ENCODE data around the gene GATD1.

DNA sequence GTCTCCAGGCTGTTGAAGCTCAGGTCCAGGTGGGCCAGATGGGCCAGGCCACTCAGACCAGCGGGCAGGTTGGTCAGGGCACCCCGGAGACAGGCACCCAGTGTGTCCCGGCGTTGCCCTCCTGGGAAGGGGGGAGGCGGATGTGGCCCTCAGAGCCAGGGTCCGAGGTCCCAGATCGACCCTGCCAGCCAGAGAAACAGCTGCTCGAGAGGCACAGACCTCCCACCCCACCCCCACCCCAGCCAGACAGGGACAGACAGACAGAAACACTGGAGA lies 26.1 kb upstream of the GATD1 start:
- TF ChIP-seq, protein P1, sequence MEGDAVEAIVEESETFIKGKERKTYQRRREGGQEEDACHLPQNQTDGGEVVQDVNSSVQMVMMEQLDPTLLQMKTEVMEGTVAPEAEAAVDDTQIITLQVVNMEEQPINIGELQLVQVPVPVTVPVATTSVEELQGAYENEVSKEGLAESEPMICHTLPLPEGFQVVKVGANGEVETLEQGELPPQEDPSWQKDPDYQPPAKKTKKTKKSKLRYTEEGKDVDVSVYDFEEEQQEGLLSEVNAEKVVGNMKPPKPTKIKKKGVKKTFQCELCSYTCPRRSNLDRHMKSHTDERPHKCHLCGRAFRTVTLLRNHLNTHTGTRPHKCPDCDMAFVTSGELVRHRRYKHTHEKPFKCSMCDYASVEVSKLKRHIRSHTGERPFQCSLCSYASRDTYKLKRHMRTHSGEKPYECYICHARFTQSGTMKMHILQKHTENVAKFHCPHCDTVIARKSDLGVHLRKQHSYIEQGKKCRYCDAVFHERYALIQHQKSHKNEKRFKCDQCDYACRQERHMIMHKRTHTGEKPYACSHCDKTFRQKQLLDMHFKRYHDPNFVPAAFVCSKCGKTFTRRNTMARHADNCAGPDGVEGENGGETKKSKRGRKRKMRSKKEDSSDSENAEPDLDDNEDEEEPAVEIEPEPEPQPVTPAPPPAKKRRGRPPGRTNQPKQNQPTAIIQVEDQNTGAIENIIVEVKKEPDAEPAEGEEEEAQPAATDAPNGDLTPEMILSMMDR (IDR thresholded peaks at IDR 0.05; ENCODE audit: poor library complexity, severe bottlenecking): no peak
- TF ChIP-seq, protein P2, sequence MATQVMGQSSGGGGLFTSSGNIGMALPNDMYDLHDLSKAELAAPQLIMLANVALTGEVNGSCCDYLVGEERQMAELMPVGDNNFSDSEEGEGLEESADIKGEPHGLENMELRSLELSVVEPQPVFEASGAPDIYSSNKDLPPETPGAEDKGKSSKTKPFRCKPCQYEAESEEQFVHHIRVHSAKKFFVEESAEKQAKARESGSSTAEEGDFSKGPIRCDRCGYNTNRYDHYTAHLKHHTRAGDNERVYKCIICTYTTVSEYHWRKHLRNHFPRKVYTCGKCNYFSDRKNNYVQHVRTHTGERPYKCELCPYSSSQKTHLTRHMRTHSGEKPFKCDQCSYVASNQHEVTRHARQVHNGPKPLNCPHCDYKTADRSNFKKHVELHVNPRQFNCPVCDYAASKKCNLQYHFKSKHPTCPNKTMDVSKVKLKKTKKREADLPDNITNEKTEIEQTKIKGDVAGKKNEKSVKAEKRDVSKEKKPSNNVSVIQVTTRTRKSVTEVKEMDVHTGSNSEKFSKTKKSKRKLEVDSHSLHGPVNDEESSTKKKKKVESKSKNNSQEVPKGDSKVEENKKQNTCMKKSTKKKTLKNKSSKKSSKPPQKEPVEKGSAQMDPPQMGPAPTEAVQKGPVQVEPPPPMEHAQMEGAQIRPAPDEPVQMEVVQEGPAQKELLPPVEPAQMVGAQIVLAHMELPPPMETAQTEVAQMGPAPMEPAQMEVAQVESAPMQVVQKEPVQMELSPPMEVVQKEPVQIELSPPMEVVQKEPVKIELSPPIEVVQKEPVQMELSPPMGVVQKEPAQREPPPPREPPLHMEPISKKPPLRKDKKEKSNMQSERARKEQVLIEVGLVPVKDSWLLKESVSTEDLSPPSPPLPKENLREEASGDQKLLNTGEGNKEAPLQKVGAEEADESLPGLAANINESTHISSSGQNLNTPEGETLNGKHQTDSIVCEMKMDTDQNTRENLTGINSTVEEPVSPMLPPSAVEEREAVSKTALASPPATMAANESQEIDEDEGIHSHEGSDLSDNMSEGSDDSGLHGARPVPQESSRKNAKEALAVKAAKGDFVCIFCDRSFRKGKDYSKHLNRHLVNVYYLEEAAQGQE (IDR thresholded peaks at IDR 0.05; ENCODE audit: borderline replicate concordance): no peak
- TF ChIP-seq MXI1 (conservative IDR thresholded peaks at IDR 0.05; ENCODE audit: poor library complexity, severe bottlenecking) (no peak), EP300 (conservative IDR thresholded peaks at IDR 0.05; ENCODE audit: poor library complexity, severe bottlenecking) (no peak), TAF1 (IDR thresholded peaks at IDR 0.05; ENCODE audit: low read depth) (no peak), RAD21 (conservative IDR thresholded peaks at IDR 0.05) (no peak), POLR2AphosphoS5 (IDR thresholded peaks at IDR 0.05) (no peak), SMC3 (conservative IDR thresholded peaks at IDR 0.05; ENCODE audit: poor library complexity) (no peak)

All from neural cell (in vitro differentiated cells).